Fibroblast of peridontal ligament (primary cell): ENCODE measurements around the gene SORCS2.

Experiments
- DNase-seq: peaks from one replicate; pipeline ENCODE4 v3.0.0-alpha.2; 2010; ENCODE audit errors: extremely low read depth

SORCS2 gene

DNA sequence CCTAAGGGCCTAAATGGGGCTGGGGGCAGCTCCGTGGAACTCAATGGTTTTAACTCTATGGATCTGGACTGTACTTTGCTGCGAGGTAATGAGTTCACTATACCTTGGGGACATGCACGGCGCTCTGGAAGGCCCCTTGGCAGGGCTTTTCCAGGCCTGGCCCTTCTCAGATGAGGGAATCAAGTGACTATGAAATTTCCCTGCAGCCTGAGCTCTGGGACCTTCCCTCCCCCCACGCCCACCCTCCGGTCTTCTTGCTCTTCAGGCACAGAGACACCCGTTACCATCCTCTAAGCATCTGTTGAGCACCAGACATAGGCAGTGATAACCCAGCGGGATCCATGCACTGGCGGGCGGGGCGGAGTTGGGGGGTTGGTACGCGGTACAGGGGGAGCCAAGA is 133.2 kb downstream of the SORCS2 start:
- no peak for DNase-seq

DNA sequence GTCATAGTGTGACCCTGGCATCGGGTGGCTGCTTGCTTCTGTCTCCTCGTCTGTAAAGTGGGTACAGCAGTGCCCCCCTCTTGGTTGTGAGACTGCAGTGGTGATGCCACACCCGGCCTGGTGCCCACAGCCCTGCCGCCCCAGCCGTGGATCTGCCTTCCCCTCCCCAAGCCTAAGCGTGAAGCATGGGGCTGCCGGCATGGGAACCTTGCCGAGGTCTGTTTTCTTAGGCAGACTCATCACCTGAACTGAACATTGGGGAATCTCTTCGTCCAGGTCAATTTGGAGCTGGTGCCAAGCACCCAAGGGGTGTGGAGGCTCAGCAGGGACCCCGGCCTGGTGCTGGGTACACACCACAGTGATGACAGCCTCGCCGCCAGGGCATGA is 134.0 kb downstream of the SORCS2 start:
- DNase-seq, result no peak

DNA sequence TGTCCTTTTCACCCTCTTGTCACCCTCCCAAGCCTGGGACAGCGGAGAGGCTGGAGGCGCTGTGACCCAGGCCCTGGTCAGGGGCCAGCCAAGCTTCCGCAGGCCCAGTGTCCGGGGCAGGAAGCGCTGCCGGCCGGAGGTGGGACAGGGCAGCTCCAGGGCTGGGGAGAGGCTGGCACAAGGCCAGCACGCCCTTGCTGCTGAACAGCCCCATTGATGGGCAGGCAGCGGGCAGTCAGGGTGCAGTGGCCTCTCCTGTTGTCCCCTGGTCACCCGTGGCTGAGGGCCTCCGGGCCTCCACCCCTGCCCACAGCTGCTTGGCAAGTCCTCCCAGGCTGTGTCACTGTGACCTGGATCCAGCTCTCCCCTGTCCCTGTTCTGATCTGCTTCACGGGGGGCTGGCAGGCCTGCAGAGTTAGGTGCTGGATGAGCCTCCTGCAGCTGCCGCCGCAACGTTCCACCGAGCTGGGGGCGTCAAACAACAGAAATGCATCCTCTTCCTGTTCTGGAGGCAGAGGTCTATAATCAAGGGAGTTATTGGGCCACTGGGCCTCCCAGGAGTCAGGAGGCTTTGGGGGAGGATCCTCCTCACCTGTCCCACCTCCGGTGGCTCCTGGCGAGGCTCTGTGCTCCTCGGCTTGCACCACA is 134.5 kb downstream of the SORCS2 start:
- no peak for DNase-seq

DNA sequence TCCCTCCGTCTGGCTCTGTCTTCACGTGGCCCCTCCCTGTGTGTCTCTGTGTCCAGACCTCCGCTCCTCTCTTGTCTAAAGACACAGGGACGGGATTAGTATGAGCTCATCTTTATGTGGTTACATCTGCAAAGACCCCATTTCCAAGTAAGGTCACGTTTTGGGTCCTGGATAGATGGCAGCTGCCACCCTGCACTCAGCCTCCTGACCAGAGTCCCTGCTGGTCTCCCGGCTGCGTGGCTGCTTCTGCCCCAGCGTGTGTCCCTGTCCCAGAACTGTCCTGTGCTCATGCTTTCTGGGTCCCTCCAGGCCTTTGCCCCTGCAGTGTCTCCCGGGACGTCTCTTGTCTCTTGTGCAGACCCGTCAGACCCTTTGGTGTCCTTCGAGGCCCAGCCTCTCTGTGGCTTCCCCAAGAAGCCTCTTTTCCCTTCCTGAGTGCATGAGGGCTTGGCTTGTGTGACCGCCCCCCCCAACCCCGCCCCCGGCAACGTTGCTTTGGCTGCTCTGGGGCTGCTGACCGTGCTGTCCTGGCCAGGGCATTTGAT is 135.1 kb downstream of the SORCS2 start:
- DNase-seq, result no peak

DNA sequence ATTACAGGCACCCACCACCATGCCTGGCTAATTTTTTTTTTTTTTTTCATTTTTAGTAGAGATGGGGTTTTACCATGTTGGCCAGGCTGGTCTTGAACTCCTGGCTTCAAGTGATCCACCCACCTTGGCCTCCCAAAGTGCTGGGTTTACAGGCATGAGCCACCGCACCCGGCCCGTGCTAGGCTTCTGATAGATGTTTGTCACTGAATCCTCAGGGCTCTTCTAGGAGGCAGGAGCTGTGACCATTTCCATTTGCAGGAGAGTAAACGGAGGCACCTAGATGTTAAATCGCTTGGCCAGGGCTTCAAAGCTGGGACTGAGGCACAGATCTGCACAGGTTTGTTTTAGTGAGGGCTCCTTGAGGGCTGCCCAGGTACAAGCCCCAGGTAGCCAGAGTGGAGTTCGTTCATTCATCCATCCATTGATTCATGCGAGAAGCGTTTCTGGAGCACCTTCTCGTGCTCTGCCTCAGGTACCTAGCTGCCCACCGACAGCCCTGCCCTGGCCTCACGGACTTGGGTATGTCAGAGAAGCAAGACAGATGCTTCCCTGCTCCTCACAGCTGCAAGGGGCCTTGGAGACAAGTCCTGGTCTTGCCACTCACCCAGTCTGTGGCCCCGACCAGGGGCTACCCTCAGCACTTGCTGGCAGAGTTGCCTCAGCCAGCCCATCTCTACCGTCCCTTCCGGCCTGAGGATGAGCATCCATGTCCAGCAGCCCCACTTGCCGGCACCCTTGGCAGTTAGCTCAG is 136.0 kb downstream of the SORCS2 start:
- no peak for DNase-seq

DNA sequence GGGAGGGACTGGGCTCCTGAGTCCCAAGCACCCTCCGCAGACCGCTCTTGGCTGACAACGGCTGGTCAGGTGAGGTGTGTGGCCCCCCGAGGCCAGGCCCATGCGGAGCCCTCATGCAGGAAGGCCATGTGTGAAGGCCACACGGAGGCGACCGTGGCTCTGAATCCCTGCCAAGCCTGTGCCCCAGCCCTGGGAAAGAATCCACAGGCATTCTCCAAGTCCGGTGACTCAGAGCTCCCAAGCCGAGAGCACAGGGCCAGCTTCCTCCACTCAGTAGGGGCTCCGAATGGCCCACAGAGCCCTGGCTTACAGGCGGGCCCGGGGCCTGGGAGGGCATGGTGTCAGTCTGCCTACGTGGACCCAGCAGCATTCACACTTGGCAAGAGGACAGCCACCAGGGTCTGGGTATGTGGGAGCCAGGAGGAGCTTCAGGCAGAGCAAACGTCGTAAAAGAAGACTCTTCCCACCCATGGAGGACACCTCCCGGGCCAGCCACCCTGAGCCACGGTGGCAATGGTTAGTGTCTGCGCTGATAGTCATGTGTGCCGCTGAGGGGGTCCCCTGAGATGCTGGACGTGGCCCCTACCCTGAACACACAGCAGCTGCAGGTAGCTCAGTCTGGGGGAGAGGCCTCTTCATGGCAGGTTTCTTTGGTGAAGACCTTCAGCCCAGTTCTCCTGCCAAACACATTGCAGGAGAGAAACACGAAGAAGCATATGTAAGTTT is 136.7 kb downstream of the SORCS2 start:
- peak; percentile 7 for DNase-seq

DNA sequence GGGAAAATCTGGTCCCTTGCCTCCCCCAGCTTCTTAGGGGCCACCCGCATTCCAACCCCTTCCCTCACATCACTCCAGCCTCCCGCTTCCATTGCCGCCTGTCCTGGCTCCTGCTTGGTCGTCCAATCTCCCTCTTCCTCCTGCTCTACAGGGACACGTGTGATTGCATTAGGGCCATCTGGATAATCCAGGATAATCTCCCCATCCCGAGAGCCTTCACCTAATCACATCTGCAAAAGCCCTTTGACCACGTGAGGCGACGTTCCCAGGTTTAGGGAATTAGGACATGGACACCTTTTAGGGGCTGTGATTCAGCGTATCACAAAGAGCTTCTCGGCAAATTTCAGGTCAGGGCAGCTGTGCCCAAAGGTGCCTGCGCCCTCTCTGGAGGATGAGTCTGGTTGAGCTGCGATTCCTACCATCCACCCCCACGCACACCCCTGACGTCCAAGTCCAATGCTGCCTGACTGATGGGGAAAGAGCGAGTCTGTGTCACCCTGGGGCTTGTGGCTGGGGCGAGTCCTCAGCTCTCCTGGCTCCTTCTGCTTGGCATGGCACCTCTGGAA is 137.8 kb downstream of the SORCS2 start:
- no peak for DNase-seq

DNA sequence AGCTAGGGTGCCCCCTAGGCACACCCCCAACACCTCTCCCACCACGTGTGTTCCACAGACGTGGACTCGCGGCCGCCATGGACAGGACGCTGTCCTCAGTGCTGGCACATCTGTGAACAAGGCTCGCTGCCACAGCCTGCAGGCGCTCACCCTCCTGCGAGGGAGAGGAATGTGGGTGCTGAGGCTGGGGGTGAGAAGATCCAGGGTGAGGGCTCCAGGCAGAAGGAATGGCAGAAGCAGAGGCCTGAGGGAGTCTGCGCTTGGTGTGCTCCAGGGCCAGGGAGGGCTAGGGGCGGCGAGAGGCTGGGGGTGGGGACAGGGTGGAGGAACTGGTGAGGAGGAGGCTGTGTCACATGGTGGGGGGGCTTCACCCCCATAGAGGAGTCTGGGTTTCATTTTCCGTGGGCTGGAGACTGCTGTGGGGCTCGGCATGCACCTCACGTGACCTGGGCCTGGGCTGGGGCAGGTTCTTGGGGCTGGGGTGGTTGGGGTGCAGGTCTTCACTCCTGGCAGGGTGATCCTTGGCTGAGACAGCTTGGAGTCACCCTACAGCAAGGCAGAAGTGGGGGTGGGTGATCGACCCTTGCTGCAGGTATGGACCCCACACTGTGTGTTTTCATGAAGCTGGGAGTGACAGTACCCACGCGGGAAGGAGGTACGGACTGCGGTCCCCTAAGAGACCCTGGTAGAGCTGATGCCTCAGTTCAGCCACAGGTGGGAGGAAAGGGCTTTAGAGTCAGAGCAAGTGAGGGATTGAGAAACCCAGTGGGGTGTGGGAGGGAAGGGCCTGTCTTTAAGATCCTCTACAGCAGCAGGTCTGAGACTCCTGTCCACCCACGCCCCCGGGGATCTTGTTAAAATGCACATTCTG is 138.7 kb downstream of the SORCS2 start:
- no peak for DNase-seq

DNA sequence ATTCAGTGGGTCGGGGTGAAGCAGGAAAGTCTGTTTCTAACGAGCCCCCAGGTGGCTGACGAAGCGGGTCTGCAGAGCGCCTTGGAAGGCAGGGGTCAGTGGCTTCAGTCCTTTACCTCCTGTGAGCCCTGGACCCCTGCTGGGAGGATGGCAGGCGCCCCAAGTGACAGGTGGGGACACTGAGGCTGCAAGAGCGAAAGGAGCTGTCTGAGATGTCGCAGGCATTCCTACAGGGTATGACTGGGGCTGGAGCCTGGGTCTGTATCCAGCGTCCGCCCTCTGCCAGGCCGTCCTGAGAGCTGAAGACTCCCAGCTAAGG is 139.3 kb downstream of the SORCS2 start:
- no peak for DNase-seq

DNA sequence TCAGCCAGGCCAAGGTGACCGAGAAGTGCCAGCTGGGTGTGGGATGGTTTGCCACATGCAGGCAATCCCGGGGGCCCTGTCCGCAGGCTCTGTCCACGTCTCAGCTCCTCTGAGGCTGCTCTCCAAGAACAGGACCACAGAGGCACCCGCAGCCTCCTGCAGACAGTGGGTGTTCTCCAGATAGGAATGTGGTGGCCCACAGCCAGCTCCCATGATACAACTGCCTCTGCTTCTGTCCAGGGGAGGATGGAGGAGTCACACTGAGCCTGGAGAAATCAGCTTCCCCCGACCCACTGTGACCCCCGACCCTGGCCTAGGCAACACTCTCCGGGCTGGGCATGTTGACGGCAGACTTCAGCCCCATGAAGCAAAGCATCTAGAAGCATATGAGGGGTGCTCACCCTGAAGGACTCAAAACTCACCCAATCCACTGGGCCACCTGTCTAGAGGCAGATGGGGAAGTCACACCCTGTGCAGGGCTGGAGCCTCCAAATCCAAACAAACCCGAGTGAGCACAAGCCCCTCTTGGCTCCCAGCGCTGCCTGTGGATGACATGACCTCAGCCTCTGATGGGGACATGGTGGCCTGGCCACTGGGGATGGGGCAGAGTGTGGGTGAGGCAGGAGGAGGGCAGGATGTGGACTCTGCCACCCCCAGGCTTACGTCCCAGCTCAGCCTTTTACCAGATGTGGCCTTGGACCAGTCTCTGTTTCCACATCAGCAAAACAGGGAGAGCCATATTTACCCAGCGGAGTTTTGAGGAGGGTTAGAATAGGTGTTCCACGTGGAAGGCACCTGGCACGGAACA is 140.1 kb downstream of the SORCS2 start:
- DNase-seq, result no peak

DNA sequence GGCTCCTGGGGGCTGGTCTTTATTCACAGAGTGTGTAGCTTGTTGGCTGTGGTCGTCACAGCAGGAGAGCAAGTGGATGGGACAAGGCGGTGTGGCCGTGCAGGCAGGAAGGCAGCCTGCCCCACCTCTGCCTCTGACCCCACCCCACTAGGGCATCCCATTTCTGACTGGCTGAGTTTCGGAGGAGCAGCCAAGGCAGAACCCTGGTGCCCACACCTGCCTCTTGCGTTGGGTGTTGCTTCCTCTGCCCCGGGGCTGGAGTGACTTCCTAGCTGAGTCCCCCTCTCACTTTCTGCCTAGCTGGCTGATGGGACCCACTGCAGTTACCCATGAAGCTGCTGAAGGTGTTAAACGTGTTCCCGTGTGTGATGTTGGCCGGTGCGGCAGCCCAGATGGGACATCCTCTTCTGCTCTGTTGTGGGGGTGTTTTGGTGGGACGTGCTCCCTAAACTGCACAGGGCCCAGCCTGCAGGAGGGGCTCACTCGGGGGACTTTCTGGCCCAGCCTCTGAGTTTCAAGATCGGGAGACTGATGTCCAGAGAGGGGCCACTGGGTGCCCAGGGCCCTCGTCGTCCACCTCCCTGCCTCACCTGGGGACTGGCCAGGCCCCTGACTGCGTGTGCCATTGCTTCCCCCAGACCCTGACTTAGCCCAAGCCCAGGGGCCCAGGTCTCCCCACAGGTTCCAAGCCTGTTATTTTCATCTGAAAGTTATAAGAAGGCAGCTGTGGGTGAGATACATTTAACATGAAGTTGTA is 140.9 kb downstream of the SORCS2 start:
- no peak for DNase-seq

DNA sequence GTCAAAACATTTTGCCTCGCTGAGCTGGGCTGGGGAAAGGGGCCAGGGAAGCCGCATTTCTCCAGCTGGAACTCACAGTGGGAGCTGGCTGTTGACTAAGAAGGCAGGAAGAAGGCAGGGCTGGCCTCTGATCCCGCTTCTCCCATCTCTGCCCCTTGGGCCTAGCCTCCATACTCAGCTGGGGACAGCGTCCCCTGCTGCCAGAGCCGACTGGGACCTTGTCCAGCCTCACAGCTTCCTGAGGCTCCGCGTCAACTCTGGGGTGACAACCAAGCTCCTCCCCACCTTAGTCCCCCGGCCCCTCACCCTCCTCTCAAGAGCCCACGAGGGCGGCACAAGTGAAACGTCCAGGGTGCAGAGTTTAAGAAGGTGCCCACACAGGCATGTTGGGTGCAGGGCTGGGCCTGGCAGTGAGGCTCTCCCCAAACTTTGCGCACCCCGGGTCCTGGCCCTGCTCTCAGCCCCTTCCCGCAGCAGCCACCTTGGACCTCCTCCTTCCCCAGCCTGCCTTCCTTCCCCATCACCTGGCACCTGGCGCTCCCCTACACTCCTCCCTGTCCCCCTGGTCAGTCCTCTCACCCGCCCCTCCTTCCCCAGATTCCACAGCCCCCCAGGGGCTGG is 141.6 kb downstream of the SORCS2 start:
- DNase-seq, result no peak

DNA sequence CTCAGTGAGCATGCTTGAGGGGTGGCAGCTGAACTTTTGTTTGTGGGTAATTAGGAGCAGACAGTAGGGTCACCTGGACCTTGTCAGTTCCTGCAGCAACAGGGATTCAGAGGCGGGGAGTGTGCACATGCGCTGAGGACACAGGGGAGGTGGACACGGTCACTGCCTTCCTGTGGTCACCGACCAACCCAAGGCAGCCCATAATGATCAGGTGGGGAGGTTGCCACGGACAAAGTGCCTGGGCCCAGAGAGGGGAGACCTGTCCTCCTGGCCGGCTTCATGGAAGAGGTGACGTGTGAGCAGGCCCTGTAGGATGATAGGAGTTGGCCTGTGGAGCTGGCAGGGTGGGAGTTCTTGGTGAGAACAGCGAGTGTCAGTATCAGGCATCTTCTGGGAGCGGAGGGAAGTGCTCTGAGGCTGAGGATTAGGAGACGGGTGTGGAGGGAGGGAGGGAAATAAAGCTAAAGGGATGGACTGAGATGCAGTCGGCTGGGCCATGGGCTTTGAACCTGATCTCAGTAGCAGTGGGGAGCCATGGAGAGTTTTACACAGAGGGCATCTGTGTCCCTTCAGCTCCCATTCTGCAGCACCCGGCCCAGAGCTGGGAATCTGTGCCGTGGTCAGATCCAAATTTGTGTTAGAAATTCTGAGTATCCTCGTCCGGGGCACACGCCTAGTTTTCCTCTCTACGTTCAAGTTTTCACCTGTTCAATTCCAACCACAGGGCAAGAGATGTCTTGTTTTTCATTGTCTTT is 142.4 kb downstream of the SORCS2 start:
- no peak for DNase-seq

DNA sequence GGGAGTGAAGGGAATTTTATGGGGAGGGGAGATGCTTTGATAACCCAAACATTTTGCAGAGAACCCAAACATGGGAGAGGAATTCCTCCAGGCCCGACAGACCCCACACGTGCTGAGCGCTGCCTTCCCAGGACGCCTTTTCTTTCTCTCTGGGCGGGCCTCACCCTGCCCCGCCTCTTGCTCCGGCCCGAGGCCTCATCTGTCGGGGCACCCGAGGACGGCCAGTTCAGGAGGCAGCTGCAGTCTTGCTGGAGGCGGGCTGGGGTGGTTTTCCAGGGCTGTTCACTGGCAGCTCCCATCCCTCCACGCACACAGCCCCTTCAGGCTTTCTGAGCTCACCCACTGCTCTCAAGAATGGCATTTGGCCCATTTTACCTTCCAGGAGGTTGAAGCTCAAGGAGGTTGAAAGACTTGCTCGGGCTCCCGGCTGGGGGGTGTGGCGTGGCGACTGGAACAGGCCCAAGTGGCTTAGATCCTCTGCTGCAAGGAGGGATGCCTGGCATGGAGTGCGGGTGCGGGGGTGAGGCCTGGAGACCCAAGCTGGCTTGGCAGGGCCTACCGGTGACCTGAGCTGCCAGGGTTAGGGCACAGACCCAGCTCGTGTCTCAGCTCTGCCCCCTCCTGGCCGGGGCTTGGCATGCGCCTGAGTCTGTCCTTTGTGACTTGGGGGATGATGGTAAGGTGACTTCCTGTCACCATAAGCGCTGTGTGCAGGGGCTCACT is 143.2 kb downstream of the SORCS2 start:
- DNase-seq, result no peak

DNA sequence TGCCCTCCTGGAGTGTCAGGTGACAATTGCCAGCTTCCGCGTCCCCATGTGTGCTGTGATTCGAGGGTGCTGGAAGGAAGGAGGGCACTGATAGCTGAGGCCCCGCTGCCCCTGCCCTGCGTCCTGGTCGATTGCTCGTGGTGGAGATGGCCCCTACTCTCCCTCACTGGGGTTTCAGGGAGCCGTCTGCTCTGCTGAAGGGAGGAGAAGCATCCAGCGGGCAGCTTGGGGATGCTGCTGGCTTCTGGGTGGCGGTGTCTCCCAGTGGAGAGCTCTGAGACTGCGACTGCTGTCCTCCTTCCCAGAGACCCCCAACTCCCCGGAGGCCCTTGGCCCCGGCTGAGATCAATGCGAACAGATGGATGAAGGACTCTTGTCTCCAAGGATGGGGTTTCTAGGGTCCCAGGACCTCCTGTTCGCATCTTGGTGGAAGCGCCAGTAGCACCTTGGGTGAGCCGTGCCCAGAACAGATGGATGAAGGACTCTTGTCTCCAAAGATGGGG is 143.8 kb downstream of the SORCS2 start:
- no peak for DNase-seq

DNA sequence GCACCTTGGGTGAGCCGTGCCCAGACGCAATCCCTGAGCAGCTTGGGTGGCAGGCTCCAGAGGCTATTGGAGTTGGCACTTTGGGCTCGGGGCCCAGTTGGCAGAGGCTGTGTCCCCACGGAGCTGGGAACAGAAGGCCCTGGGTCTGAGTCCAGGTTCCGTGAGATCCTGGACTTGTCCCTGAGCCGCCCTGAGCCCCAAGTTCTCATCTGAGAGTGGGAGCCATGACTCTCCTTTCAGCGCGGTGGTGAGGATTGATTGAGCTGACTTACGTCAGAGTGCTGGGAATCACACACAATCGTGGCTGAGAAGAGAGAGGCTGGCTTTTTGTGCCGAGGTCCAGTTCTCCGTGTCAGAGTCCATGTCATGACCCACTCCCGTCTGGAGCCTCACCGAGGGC is 144.4 kb downstream of the SORCS2 start:
- no peak for DNase-seq

DNA sequence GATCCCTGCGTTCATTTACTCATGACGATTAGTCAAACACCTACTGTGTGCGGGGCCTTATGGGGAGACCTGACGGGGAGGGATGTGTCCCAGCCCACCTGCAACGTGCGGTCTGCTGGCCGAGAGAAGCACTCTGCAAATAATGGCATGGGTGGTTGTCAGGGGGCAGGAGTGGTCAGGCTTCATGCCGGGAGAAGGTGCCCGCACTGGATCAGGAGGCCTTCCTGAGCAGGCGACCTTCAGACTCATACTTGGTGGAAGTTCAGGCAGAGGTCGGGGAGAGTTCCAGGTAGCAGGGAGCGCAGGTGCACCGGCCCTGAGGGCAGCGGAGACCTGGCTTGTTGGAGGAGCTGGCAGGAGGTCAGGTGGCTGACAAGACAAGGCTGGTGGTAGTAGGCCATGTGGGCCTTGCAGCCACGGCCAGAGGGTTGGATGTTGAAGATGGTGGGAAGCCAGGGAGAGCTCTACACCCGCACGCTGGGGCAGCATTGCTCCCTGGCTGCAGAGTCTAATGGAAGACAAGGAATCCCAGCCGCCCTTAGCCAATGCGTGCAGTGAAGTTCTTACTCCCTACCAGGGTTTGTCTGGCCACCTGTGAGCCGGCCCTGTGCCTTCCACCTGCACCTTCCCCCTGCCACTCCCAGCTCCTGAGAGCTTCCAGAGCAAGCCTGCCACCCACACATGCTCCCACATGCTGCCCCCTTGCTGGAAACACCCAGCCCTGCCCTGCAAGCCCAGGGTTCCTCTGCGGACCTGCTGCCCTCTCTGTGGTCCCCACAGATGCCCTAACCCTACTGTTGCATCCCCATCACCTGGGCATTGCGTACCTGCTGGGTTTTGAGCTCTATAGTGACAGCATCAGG is 145.1 kb downstream of the SORCS2 start:
- no peak for DNase-seq
